Caco-2 (cell line): ENCODE results near the gene NAALADL2. TPM values are rescaled to one million over a fixed set of nuclear protein-coding genes. Genes with fewer than 3 reads are reported as not detected.

Experiments
- BruUV-seq: library from RNA; stranded (reverse); fragments of 400-500 nt; replicated peaks from 2 replicates; lab custom pipeline; 2021; lab: Mats Ljungman, UMichigan
- CTCF ChIA-PET: fragments of 300-600 bp; sonication (Branson Sonifier 250); formaldehyde crosslinking; loops from one replicate; lab custom pipeline; 2022; ENCODE audit warnings: antibody characterized with exemption; lab: Charles Lee
- POLR2A ChIA-PET: fragments of 300-600 bp; sonication (Branson Sonifier 250); formaldehyde crosslinking; loops from one replicate; lab custom pipeline; 2022; ENCODE audit warnings: antibody characterized with exemption; lab: Charles Lee
- DNase-seq, 2 experiments: peaks; one replicate each; pipeline versions ENCODE4 v3.0.0 to v3.0.0-alpha.2; 2020 to 2022
- H3K27me3 ChIP-seq: replicated peaks from 2 replicates; pipeline ENCODE4 v1.6.0; 2011; ENCODE audit warnings: low read length; ENCODE audit not compliant: control insufficient read depth, insufficient read depth
- H3K36me3 ChIP-seq: 2 replicates; pipeline ENCODE4 v1.5.1; 2011; ENCODE audit warnings: low read length; ENCODE audit not compliant: control insufficient read depth, insufficient read depth
- H3K4me1 ChIP-seq: fragments of 250-450 bp; sonication (Bioruptor Pico); 2 replicates; pipeline ENCODE4 v1.5.1; 2020; ENCODE audit warnings: mild to moderate bottlenecking
- H3K4me3 ChIP-seq: 2 replicates; pipeline ENCODE4 v1.5.1; 2011; ENCODE audit warnings: low read depth, mild to moderate bottlenecking, control low read depth, low read length
- H3K9me3 ChIP-seq: fragments of 250-450 bp; sonication (Bioruptor Pico); 2 replicates; pipeline ENCODE4 v1.5.1; 2020; ENCODE audit warnings: mild to moderate bottlenecking, moderate library complexity
- H3K27ac Mint-ChIP-seq: one replicate; pipeline ENCODE4 v1.8.0; 2022; ENCODE audit warnings: mixed read lengths; ENCODE audit not compliant: unreplicated experiment
- H3K27me3 Mint-ChIP-seq: one replicate; pipeline ENCODE4 v1.8.0; 2022; ENCODE audit warnings: mixed read lengths; ENCODE audit not compliant: insufficient read depth, unreplicated experiment
- H3K36me3 Mint-ChIP-seq: one replicate; pipeline ENCODE4 v1.8.0; 2022; ENCODE audit warnings: mild to moderate bottlenecking, mixed read lengths; ENCODE audit not compliant: insufficient read depth, unreplicated experiment
- H3K4me1 Mint-ChIP-seq: one replicate; pipeline ENCODE4 v1.8.0; 2022; ENCODE audit warnings: low read depth, mixed read lengths; ENCODE audit not compliant: unreplicated experiment
- H3K4me3 Mint-ChIP-seq: one replicate; pipeline ENCODE4 v1.8.0; 2022; ENCODE audit warnings: mild to moderate bottlenecking, moderate library complexity, mixed read lengths; ENCODE audit not compliant: unreplicated experiment
- H3K9me3 Mint-ChIP-seq: one replicate; pipeline ENCODE4 v1.8.0; 2022; ENCODE audit warnings: mixed read lengths; ENCODE audit not compliant: unreplicated experiment
- intact Hi-C: fragments of 100-400 bp; cut with micrococcal nuclease; formaldehyde crosslinking; loops from one replicate; pipeline ENCODE4 v1.10.0; 2022; ENCODE audit not compliant: unreplicated experiment
- total RNA-seq: library from RNA; stranded (reverse); gene quantifications from 2 replicates; pipeline ENCODE4 v1.2.3, GENCODE V29; 2022
- TF ChIP-seq, protein P1 (sequence below), 2 experiments: fragments of 200-600 bp in 1 of 2; IDR thresholded peaks; 1 replicate in 1 of 2; 2 replicates in 1 of 2; pipeline versions ENCODE4 v1.5.1 to v1.8.0; 2011 to 2022; ENCODE audit warnings: antibody characterized with exemption in 1 of 2, control low read depth in 1 of 2, inconsistent platforms in 1 of 2, low read depth in 1 of 2, low read length in 1 of 2, mild to moderate bottlenecking in 1 of 2, moderate library complexity in 1 of 2; ENCODE audit not compliant: insufficient read depth in 1 of 2, severe bottlenecking in 1 of 2, unreplicated experiment in 1 of 2

NAALADL2 gene
- total RNA-seq, 1 experiment from 2014 or later: 4.4 TPM

DNA sequence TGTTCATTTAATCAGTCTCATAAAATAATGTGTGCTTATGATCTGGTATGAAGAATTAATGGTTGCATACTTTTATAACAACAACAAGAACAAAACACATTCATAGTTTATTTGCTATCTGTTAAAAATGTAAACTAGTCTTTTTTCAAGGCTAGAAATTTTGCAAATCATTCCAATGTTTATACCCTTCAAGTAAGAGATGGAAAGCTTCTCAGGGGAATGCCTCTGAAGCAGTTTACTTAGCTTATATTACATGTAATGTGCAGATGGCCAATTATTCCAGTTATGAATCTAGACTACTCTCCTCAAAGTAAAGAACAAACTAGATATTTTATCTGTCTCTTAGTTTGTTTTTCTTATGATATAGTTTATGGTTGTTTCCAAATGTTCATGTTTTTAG lies 575.4 kb downstream of the NAALADL2 start:
- Histone ChIP-seq H3K4me3 (no peak overlapping the region), H3K36me3 (no peaks in the 10 kb centered on the region), H3K27me3 (no peaks in the 10 kb centered on the region), H3K4me1 (peaks cover 12% of the 10 kb centered on the region), H3K9me3 (no peaks in the 10 kb centered on the region)
- intact Hi-C loops: no loop called here
- TF ChIP-seq, protein P1, sequence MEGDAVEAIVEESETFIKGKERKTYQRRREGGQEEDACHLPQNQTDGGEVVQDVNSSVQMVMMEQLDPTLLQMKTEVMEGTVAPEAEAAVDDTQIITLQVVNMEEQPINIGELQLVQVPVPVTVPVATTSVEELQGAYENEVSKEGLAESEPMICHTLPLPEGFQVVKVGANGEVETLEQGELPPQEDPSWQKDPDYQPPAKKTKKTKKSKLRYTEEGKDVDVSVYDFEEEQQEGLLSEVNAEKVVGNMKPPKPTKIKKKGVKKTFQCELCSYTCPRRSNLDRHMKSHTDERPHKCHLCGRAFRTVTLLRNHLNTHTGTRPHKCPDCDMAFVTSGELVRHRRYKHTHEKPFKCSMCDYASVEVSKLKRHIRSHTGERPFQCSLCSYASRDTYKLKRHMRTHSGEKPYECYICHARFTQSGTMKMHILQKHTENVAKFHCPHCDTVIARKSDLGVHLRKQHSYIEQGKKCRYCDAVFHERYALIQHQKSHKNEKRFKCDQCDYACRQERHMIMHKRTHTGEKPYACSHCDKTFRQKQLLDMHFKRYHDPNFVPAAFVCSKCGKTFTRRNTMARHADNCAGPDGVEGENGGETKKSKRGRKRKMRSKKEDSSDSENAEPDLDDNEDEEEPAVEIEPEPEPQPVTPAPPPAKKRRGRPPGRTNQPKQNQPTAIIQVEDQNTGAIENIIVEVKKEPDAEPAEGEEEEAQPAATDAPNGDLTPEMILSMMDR (IDR thresholded peaks at IDR 0.05; ENCODE audit: insufficient read depth in 1 of 2, low read depth in 1 of 2, low read length in 1 of 2, severe bottlenecking in 1 of 2, unreplicated experiment in 1 of 2): no peak
- H3K4me1 Mint-ChIP-seq: peaks cover 17% of the 10 kb centered on the region
- H3K9me3 Mint-ChIP-seq: no peaks in the 10 kb centered on the region
- H3K36me3 Mint-ChIP-seq: no peaks in the 10 kb centered on the region
- ChIA-PET CTCF (no interaction called here), POLR2A (no interaction called here)
- no peak for DNase-seq
- H3K27me3 Mint-ChIP-seq: no peaks in the 10 kb centered on the region
- no peak overlapping the region for H3K4me3 Mint-ChIP-seq
- BruUV-seq: no TSS peak
- no peak overlapping the region for H3K27ac Mint-ChIP-seq

GRCh38 chr3:175443682-175444081 lies 584.5 kb downstream of the NAALADL2 start:
- ChIA-PET CTCF (no interaction called here), POLR2A (no interaction called here)
- no peaks in the 10 kb centered on the region for H3K9me3 Mint-ChIP-seq
- no peak overlapping the region for H3K4me3 ChIP-seq
- BruUV-seq: no TSS peak
- H3K27ac Mint-ChIP-seq: no peak overlapping the region
- no peaks in the 10 kb centered on the region for H3K4me1 ChIP-seq
- no peaks in the 10 kb centered on the region for H3K4me1 Mint-ChIP-seq
- no peaks in the 10 kb centered on the region for H3K27me3 Mint-ChIP-seq
- intact Hi-C loops: no loop called here
- H3K27me3 ChIP-seq: no peaks in the 10 kb centered on the region
- TF ChIP-seq, protein P1 (IDR thresholded peaks at IDR 0.05; ENCODE audit: insufficient read depth in 1 of 2, low read depth in 1 of 2, low read length in 1 of 2, severe bottlenecking in 1 of 2, unreplicated experiment in 1 of 2): no peak
- no peaks in the 10 kb centered on the region for H3K36me3 ChIP-seq
- no peaks in the 10 kb centered on the region for H3K36me3 Mint-ChIP-seq
- H3K9me3 ChIP-seq: no peaks in the 10 kb centered on the region
- DNase-seq: no peak
- no peak overlapping the region for H3K4me3 Mint-ChIP-seq

DNA sequence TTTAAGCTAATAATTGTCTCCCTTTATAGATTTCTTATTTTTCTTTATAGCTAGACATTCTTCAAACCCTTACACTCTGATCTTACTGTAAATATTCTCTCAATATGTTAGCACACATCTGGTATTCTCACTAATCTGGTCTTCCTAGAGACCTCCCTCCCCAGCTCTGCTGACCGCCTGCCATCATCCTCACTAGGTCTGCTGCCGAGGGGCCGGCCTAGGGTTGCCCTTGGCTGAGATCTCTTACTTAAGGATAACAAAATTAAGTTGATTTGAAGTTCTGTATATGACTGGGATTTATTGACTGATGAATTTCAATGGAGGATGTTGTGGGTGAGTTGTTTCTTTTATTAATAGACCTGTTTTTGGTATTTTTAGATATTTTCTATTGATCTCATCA lies 586.6 kb downstream of the NAALADL2 start:
- no peaks in the 10 kb centered on the region for H3K4me1 ChIP-seq
- ChIA-PET POLR2A (no interaction called here), CTCF (no interaction called here)
- DNase-seq: no peak
- Mint-ChIP-seq H3K27me3 (no peaks in the 10 kb centered on the region), H3K4me3 (no peak overlapping the region), H3K36me3 (no peaks in the 10 kb centered on the region), H3K27ac (no peak overlapping the region), H3K4me1 (no peaks in the 10 kb centered on the region), H3K9me3 (no peaks in the 10 kb centered on the region)
- H3K27me3 ChIP-seq: no peaks in the 10 kb centered on the region
- intact Hi-C loops: no loop called here
- no peaks in the 10 kb centered on the region for H3K36me3 ChIP-seq
- no TSS peak for BruUV-seq
- TF ChIP-seq, protein P1 (IDR thresholded peaks at IDR 0.05; ENCODE audit: insufficient read depth in 1 of 2, low read depth in 1 of 2, low read length in 1 of 2, severe bottlenecking in 1 of 2, unreplicated experiment in 1 of 2): no peak
- no peaks in the 10 kb centered on the region for H3K9me3 ChIP-seq
- no peak overlapping the region for H3K4me3 ChIP-seq
